PC-3 (cell line): Measurements from ENCODE around the gene NEBL. TPM values are rescaled to one million over a fixed set of nuclear protein-coding genes. Genes with fewer than 3 reads are reported as not detected.

Source experiments
- ATAC-seq: fragments of 200-7000 bp; cut with Tn5 transposase; 2 replicates; pipeline ENCODE4 v1.9.1; 2020; ENCODE audit warnings: mild to moderate bottlenecking, moderate library complexity
- BruUV-seq: library from RNA; stranded (reverse); fragments of 400-500 nt; replicated peaks from 2 replicates; lab custom pipeline; 2021; lab: Mats Ljungman, UMichigan
- CTCF ChIA-PET: fragments of 300-600 bp; sonication (Branson Sonifier 250); formaldehyde crosslinking; loops from one replicate; lab custom pipeline; 2022; ENCODE audit warnings: antibody characterized with exemption; lab: Charles Lee
- POLR2A ChIA-PET: fragments of 300-600 bp; sonication (Branson Sonifier 250); formaldehyde crosslinking; loops from one replicate; lab custom pipeline; 2022; ENCODE audit warnings: antibody characterized with exemption; ENCODE audit not compliant: unreplicated experiment; lab: Charles Lee
- DNase-seq: peaks from one replicate; pipeline ENCODE4 v3.0.0-alpha.2; 2015
- H2AFZ ChIP-seq: fragments of 300-600 bp; sonication (generic); 2 replicates; pipeline ENCODE4 v1.6.0; 2016; ENCODE audit warnings: antibody characterized with exemption, low read length
- H3F3A ChIP-seq: fragments of 300-600 bp; sonication (generic); one replicate; pipeline ENCODE4 v1.6.0; 2017; ENCODE audit warnings: antibody characterized with exemption, low read length, control low read depth, mild to moderate bottlenecking; ENCODE audit not compliant: unreplicated experiment
- H3K27ac ChIP-seq: fragments of 300-600 bp; sonication (generic); 2 replicates; pipeline ENCODE4 v1.5.1; 2016; ENCODE audit warnings: mild to moderate bottlenecking, low read length
- H3K27me3 ChIP-seq: fragments of 300-600 bp; sonication (generic); 2 replicates; pipeline ENCODE4 v1.6.1; 2016; ENCODE audit warnings: low read length, mixed read lengths
- H3K36me3 ChIP-seq: fragments of 300-600 bp; sonication (generic); 2 replicates; pipeline ENCODE4 v1.6.1; 2016; ENCODE audit warnings: low read depth, mixed run types, low read length, mixed read lengths
- H3K4me1 ChIP-seq: fragments of 300-600 bp; sonication (generic); 2 replicates; pipeline ENCODE4 v1.5.1; 2016; ENCODE audit warnings: low read length; ENCODE audit not compliant: insufficient read depth
- H3K4me2 ChIP-seq: fragments of 300-600 bp; sonication (generic); 2 replicates; pipeline ENCODE4 v1.6.0; 2016; ENCODE audit warnings: low read length
- H3K4me3 ChIP-seq: fragments of 300-600 bp; sonication (generic); 2 replicates; pipeline ENCODE4 v1.5.1; 2016; ENCODE audit warnings: mild to moderate bottlenecking, low read length, mixed read lengths
- H3K79me2 ChIP-seq: fragments of 300-600 bp; sonication (generic); 2 replicates; pipeline ENCODE4 v1.6.1; 2017; ENCODE audit warnings: low read length, mixed read lengths
- H3K9ac ChIP-seq: fragments of 300-600 bp; sonication (generic); 2 replicates; pipeline ENCODE4 v1.6.0; 2016; ENCODE audit warnings: mild to moderate bottlenecking, low read length
- H3K9me2 ChIP-seq: fragments of 300-600 bp; sonication (generic); replicated peaks from 2 replicates; pipeline ENCODE4 v1.6.1; 2016; ENCODE audit warnings: mixed run types, low read length, mixed read lengths
- H3K9me3 ChIP-seq: fragments of 300-600 bp; sonication (generic); 2 replicates; pipeline ENCODE4 v1.6.1; 2016; ENCODE audit warnings: low read length, mixed read lengths
- H4K20me1 ChIP-seq: fragments of 300-600 bp; sonication (generic); 2 replicates; pipeline ENCODE4 v1.6.1; 2016; ENCODE audit warnings: low read length, mixed read lengths
- EZH2 ChIP-seq: fragments of 300-600 bp; sonication (generic); IDR thresholded peaks from one replicate; pipeline ENCODE4 v1.6.1; 2017; ENCODE audit warnings: antibody characterized with exemption, mild to moderate bottlenecking, low read length; ENCODE audit not compliant: unreplicated experiment
- EZH2phosphoT487 ChIP-seq: fragments of 300-600 bp; sonication (generic); IDR thresholded peaks from 2 replicates; pipeline ENCODE4 v1.6.1; 2018; ENCODE audit warnings: mild to moderate bottlenecking, antibody characterized with exemption, low read length, borderline replicate concordance
- intact Hi-C: fragments of 100-400 bp; cut with micrococcal nuclease; formaldehyde crosslinking; loops from 2 replicates; pipeline ENCODE4 v1.9.0; 2023
- total RNA-seq: library from RNA; depleted of rRNA; stranded (reverse); fragments of >200 nt; gene quantifications from 2 replicates; pipeline ENCODE4 v1.2.3, GENCODE V29; 2014
- TF ChIP-seq, protein P1 (sequence below): fragments of 300-600 bp; sonication (generic); conservative IDR thresholded peaks from 2 replicates; pipeline ENCODE4 v1.5.1; 2017; ENCODE audit warnings: antibody characterized with exemption, low read depth, mild to moderate bottlenecking, low read length

Gene NEBL
- total RNA-seq, 1 experiment from 2014 or later: 14.7 TPM

- CTCF ChIA-PET: no interaction called here
- intact Hi-C loops: no loop called here
- POLR2A ChIA-PET: no interaction called here
Observed at GRCh38 chr10:20841419-20841818, 55.7 kb downstream of the NEBL start.

GRCh38 chr10:20839910-20840309, 57.2 kb downstream of the NEBL start:
- no peak overlapping the region for H3K4me3 ChIP-seq
- H3K4me2 ChIP-seq: no peak overlapping the region
- no peaks in the 10 kb centered on the region for H3K9me2 ChIP-seq
- no peak overlapping the region for H3K27ac ChIP-seq
- no peak overlapping the region for H2AFZ ChIP-seq
- H3K36me3 ChIP-seq: no peaks in the 10 kb centered on the region
- no TSS peak for BruUV-seq
- no peak for ATAC-seq
- intact Hi-C loops: no loop called here
- POLR2A ChIA-PET: no interaction called here
- H3K79me2 ChIP-seq: no peaks in the 10 kb centered on the region
- no peaks in the 10 kb centered on the region for H3F3A ChIP-seq
- no peaks in the 10 kb centered on the region for H3K4me1 ChIP-seq
- TF ChIP-seq, protein P1, sequence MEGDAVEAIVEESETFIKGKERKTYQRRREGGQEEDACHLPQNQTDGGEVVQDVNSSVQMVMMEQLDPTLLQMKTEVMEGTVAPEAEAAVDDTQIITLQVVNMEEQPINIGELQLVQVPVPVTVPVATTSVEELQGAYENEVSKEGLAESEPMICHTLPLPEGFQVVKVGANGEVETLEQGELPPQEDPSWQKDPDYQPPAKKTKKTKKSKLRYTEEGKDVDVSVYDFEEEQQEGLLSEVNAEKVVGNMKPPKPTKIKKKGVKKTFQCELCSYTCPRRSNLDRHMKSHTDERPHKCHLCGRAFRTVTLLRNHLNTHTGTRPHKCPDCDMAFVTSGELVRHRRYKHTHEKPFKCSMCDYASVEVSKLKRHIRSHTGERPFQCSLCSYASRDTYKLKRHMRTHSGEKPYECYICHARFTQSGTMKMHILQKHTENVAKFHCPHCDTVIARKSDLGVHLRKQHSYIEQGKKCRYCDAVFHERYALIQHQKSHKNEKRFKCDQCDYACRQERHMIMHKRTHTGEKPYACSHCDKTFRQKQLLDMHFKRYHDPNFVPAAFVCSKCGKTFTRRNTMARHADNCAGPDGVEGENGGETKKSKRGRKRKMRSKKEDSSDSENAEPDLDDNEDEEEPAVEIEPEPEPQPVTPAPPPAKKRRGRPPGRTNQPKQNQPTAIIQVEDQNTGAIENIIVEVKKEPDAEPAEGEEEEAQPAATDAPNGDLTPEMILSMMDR: no peak
- TF ChIP-seq EZH2phosphoT487 (no peak), EZH2 (no peak)
- H3K27me3 ChIP-seq: no peaks in the 10 kb centered on the region
- CTCF ChIA-PET: no interaction called here
- H4K20me1 ChIP-seq: no peaks in the 10 kb centered on the region
- no peak overlapping the region for H3K9ac ChIP-seq
- DNase-seq: no peak
- no peaks in the 10 kb centered on the region for H3K9me3 ChIP-seq

More at GRCh38 chr10:20841419-20841818, 55.7 kb downstream of the NEBL start:
- no peak overlapping the region for H3K4me3 ChIP-seq
- DNase-seq: no peak
- H3K79me2 ChIP-seq: no peaks in the 10 kb centered on the region
- no peaks in the 10 kb centered on the region for H3K9me2 ChIP-seq
- H3K9me3 ChIP-seq: no peaks in the 10 kb centered on the region
- no peak overlapping the region for H3K27ac ChIP-seq
- TF ChIP-seq, protein P1: no peak
- no peak for TF ChIP-seq EZH2
- no peak for TF ChIP-seq EZH2phosphoT487
- BruUV-seq: no TSS peak
- H3K36me3 ChIP-seq: no peaks in the 10 kb centered on the region
- no peak overlapping the region for H2AFZ ChIP-seq
- H3K4me1 ChIP-seq: no peaks in the 10 kb centered on the region
- ATAC-seq: no peak
- no peaks in the 10 kb centered on the region for H3K27me3 ChIP-seq
- no peak overlapping the region for H3K4me2 ChIP-seq
- H4K20me1 ChIP-seq: no peaks in the 10 kb centered on the region
- no peaks in the 10 kb centered on the region for H3F3A ChIP-seq
- H3K9ac ChIP-seq: no peak overlapping the region

DNA sequence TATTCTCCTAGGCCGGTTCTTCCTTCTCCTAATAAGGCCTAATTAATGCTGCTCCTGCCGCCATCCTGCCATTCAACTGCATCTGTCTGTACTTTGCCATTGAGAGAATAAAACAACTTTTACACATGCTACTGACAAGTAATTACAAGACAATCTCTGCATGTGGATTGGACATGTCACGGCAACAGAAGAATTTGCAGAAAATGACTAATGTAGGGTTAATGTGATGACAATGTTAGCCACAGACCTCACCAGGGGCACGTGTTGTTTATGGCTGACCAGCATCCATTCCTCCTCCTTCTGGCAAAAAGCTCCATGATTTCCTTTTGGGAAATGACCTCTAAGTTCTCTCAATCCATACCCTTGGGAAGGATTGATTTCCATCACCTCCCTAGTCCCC, 58.0 kb downstream of the NEBL start:
- no TSS peak for BruUV-seq
- Histone ChIP-seq H3K4me2 (no peak overlapping the region), H3K9me2 (no peaks in the 10 kb centered on the region), H4K20me1 (no peaks in the 10 kb centered on the region), H2AFZ (no peak overlapping the region), H3K4me1 (no peaks in the 10 kb centered on the region), H3K27ac (no peak overlapping the region), H3K36me3 (no peaks in the 10 kb centered on the region), H3K4me3 (no peak overlapping the region), H3K79me2 (no peaks in the 10 kb centered on the region), H3F3A (no peaks in the 10 kb centered on the region), H3K27me3 (no peaks in the 10 kb centered on the region), H3K9me3 (no peaks in the 10 kb centered on the region), H3K9ac (no peak overlapping the region)
- ChIA-PET CTCF (no interaction called here), POLR2A (no interaction called here)
- DNase-seq (no peak), ATAC-seq (no peak)
- TF ChIP-seq EZH2phosphoT487 (no peak), EZH2 (no peak)
- TF ChIP-seq, protein P1: no peak
- intact Hi-C loops: no loop called here
